Omental fat pad (tissue), 4 donors: ENCODE results near the gene GFOD2. TPM values are rescaled to one million over a fixed set of nuclear protein-coding genes. Genes with fewer than 3 reads are reported as not detected.
A peak's percentile ranks its signal among the peaks of the same experiment; 100 is the strongest.

Source experiments
- ATAC-seq: fragments of 150-250 bp; one replicate; pipeline ENCODE4 v1.9.1; 2016; ENCODE audit warnings: mild to moderate bottlenecking, moderate library complexity; ENCODE audit not compliant: low FRiP score
- DNase-seq: peaks from one replicate; pipeline ENCODE4 v3.0.0-alpha.2; 2019; ENCODE audit warnings: low spot score
- total RNA-seq, 4 donors: library from RNA; depleted of rRNA; stranded (reverse); fragments of >200 nt; gene quantifications; one replicate each; pipeline ENCODE4 v1.1.0, GENCODE V29; 2016
- TF ChIP-seq, protein P1 (sequence below), 3 donors: fragments of 450-650 bp; IDR thresholded peaks; one replicate each; pipeline ENCODE4 v1.5.1; 2016 to 2017; ENCODE audit warnings: antibody characterized with exemption in 3 of 3, mild to moderate bottlenecking in 3 of 3, moderate library complexity in 2 of 3

Gene GFOD2
- 10 to 100 TPM; 10.9 to 25.2 (median 20.1) TPM for total RNA-seq

DNA sequence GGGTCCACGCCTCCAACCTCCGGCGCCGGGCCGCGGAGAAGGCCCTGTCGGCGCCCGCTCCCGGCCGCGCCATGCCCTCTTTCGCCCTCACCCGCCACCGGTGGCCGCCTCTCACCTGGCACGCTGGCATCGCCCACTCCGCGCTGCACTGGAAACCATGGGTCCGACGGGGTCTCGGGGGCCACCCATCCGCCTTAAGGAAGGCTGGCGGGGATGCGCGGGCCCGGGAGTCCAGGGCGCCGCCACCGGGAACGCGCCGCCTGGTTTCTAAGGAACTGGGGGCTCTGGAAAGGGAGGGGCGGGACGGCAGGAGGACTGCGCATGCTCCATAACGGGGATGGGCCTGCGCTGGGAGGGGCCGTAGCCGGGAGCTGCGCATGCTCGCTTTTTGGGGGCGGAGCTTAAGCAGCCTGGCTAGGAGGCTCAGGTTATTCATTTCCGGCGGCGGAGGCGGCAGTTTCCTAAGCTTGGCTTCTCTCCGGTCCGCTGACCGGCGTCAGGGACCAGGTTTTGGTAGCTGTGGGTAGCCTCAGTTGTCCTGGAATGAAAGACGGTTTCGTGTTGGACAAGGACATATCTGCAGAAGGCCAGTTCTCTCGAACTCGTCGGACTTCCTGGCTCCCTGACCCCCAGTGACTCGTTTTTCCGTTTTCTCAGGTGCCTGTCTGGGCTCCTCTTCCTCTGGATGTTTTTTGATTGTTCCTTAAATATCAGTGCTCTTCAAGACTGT lies at the start of gene GFOD2:
Gene GFOD2 (minus strand): TSS at position 269 of the 730 bp plus-strand sequence. CDS start 33,601 bp downstream, outside the sequence.
- TF ChIP-seq, protein P1, sequence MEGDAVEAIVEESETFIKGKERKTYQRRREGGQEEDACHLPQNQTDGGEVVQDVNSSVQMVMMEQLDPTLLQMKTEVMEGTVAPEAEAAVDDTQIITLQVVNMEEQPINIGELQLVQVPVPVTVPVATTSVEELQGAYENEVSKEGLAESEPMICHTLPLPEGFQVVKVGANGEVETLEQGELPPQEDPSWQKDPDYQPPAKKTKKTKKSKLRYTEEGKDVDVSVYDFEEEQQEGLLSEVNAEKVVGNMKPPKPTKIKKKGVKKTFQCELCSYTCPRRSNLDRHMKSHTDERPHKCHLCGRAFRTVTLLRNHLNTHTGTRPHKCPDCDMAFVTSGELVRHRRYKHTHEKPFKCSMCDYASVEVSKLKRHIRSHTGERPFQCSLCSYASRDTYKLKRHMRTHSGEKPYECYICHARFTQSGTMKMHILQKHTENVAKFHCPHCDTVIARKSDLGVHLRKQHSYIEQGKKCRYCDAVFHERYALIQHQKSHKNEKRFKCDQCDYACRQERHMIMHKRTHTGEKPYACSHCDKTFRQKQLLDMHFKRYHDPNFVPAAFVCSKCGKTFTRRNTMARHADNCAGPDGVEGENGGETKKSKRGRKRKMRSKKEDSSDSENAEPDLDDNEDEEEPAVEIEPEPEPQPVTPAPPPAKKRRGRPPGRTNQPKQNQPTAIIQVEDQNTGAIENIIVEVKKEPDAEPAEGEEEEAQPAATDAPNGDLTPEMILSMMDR (IDR thresholded peaks at IDR 0.05), result no peak
- peak; percentile 95 for DNase-seq
- ATAC-seq, result peak; percentile 99

- TF ChIP-seq, protein P1 (IDR thresholded peaks at IDR 0.05), result no peak
- ATAC-seq (no peak), DNase-seq (no peak)
Observed at GRCh38 chr16:67767953-67768352, 48.8 kb upstream of the GFOD2 start.

GRCh38 chr16:67766291-67766690 lies 47.2 kb upstream of the GFOD2 start:
- DNase-seq, result no peak
- ATAC-seq, result no peak
- TF ChIP-seq, protein P1 (IDR thresholded peaks at IDR 0.05), result no peak

DNA sequence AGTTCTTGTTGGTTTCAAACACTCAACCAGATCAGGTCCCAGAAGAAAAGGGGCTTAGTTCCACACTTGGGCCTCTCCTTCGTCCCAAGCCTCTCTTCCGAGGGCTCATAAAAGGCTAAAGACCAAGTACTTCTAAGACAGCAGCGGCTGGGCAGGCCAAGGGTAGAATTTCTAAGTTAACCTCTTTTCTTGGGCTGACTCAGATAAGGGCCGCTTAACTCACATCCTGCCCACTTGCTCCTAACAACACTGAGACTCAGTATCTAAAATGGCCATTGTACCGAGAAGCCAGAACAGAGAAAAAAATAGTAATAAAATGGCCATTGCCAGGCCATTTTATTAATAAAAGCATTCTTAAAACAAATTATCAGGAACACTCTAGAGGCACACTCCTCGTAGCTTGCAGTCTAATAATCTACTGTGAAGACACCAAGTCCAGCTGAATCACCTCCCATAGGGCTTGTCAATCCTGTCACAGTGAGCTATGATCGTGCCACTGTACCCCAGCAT lies 45.1 kb upstream of the GFOD2 start:
- TF ChIP-seq, protein P1 (IDR thresholded peaks at IDR 0.05), result no peak
- DNase-seq, result no peak
- ATAC-seq, result no peak

DNA sequence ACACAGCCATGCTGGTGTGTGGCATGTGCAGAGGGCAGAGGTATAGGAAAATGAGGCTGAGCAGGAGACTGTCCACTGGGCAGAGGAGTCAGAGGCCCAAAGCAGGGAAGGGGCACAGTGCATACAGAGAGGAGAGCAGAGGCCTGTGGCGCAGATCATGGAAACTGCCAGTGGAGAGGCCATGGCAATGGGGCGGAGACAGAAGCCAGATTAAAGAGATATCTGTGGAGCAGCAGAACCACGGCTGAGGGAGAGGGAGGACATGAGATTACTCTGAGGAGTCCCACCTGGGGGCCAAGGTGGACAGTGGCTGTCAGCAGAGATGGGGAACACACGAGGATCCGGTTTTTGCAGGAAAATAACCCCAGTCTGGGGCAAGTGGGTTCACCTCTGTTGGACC lies 44.0 kb upstream of the GFOD2 start:
- ATAC-seq (no peak), DNase-seq (no peak)
- TF ChIP-seq, protein P1 (IDR thresholded peaks at IDR 0.05), result no peak

- TF ChIP-seq, protein P1 (IDR thresholded peaks at IDR 0.05), result no peak
- DNase-seq (no peak), ATAC-seq (no peak)
Observed at GRCh38 chr16:67762385-67762784, 43.3 kb upstream of the GFOD2 start.

DNA sequence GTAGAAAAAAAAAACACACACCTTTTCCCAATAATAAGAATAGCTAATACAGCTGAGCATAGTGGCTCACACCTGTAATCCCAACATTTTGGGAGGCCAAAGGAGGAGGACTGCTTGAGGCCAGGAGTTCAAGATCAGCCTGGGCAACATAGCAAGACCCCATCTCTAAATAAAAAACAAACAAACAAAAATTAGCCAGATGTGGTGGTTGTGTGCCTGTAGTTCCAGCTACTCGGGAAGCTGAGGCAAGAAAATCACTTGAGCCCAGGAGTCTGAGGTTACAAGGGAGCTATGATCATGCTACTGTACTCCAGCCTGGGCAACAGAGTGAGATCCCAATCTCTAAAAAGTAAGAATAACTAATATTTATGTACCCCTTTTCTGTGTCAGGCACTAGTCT lies 42.8 kb upstream of the GFOD2 start:
- DNase-seq, result no peak
- TF ChIP-seq, protein P1 (IDR thresholded peaks at IDR 0.05), result no peak
- ATAC-seq, result no peak
